Dendritic cell treated with granulocyte-macrophage colony-stimulating factor and Interleukin-4, amounts not matched to agents 40 ng/mL and 50 ng/mL, for 4 days (primary cell): ENCODE measurements around the gene E2F2.

Experiments used
- H3K27ac Mint-ChIP-seq: one replicate; pipeline ENCODE4 v1.8.0; 2022; ENCODE audit warnings: mild to moderate bottlenecking, mixed read lengths
- H3K27me3 Mint-ChIP-seq: one replicate; pipeline ENCODE4 v1.8.0; 2022; ENCODE audit warnings: mild to moderate bottlenecking, mixed read lengths
- H3K36me3 Mint-ChIP-seq: one replicate; pipeline ENCODE4 v1.8.0; 2022; ENCODE audit warnings: low read depth, mixed read lengths
- H3K4me1 Mint-ChIP-seq: one replicate; pipeline ENCODE4 v1.8.0; 2022; ENCODE audit warnings: low read depth, mixed read lengths
- H3K4me3 Mint-ChIP-seq: one replicate; pipeline ENCODE4 v1.8.0; 2022; ENCODE audit warnings: mild to moderate bottlenecking, moderate library complexity, mixed read lengths
- H3K9me3 Mint-ChIP-seq: one replicate; pipeline ENCODE4 v1.8.0; 2022; ENCODE audit warnings: mixed read lengths
- intact Hi-C: fragments of 100-400 bp; cut with micrococcal nuclease; formaldehyde crosslinking; loops from one replicate; pipeline ENCODE4 v1.15.0; 2022

Gene E2F2

DNA sequence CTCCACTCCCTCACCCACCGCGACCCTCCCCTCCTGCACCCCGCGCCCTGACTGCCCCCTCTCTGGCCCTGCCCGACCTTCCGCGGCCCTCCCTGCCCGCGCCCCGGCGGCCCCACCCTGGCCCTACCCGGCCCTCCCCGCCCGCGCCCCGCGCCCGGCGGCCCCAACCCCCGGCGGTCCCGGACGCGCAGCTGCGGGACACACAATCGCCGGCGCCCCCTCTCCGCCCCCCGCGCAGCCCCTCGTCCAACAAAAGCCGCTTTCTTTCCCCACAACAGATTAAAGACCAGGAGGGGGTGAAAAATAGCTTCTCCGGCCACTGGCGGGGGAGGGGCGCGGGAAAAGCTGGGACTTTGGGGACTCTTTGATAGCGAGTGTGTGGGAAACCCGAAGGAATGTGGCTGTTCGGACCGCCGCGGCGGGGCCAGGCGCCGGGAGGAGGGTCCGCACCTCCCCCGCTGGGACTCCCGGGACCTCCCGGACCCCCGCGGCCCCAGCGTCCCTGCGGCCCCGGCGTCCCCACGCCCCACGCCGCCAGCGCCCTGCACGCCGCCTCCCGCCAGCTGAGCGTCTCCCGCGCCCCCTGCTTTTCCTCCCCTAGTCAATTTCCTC lies 37.1 kb upstream of the E2F2 start:
- Mint-ChIP-seq H3K27ac (peak overlapping the region; percentile 80), H3K36me3 (no peaks in the 10 kb centered on the region), H3K4me1 (peaks cover 52% of the 10 kb centered on the region), H3K9me3 (no peaks in the 10 kb centered on the region), H3K4me3 (peak overlapping the region; percentile 68), H3K27me3 (peaks cover 61% of the 10 kb centered on the region)
- intact Hi-C loops = no loop called here

DNA sequence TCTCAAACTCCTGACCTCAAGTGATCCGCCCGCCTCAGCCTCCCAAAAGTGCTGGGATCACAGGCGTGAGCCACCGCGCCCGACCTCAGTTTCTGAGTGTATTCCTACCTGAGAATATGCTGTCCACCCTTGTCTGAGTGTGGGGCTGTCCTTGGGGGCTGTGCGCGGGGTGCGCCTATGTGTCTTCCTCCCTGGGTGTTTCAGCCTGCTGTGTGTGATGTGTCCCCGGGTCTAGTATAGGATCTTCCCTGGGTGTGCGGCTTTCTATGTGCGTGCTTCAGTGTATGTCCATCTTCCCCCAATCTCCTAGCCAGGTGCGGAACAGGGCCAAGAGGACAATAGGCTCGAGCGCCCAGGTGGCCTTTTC lies 36.6 kb upstream of the E2F2 start:
- Mint-ChIP-seq H3K27ac (peak overlapping the region; percentile 80), H3K27me3 (peaks cover 58% of the 10 kb centered on the region)

DNA sequence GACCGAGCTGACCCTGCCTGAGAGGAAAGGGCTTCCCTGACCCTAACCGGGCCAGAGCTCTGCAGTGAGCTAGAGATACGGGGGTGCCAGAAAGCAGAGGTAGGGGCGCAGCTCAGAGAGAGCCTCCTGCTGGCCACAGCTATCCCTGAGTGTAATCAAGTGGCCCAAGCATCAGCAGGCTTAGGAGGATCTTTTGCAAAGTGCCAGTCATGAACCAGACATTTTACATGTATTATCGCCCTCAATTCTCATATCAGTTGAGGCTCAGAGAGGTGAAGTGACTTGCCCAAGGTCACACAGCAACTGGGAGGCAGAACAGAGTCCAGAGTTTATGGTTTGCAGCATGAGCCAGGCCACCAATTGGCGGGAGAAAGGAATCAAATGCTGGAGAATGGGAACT lies 35.3 kb upstream of the E2F2 start:
- Mint-ChIP-seq H3K27ac (peak overlapping the region; percentile 80), H3K27me3 (peaks cover 50% of the 10 kb centered on the region), H3K9me3 (no peaks in the 10 kb centered on the region), H3K4me1 (peaks cover 70% of the 10 kb centered on the region), H3K4me3 (no peak overlapping the region), H3K36me3 (no peaks in the 10 kb centered on the region)
- intact Hi-C loops = no loop called here

More for the DNA sequence above, 36.6 kb upstream of the E2F2 start:
- intact Hi-C loops = no loop called here
- peak overlapping the region; percentile 45 for H3K4me3 Mint-ChIP-seq
- no peaks in the 10 kb centered on the region for H3K9me3 Mint-ChIP-seq
- H3K4me1 Mint-ChIP-seq = peaks cover 57% of the 10 kb centered on the region
- no peaks in the 10 kb centered on the region for H3K36me3 Mint-ChIP-seq

- H3K27me3 Mint-ChIP-seq = peaks cover 48% of the 10 kb centered on the region
- H3K36me3 Mint-ChIP-seq = no peaks in the 10 kb centered on the region
- intact Hi-C loops = no loop called here
- peaks cover 74% of the 10 kb centered on the region for H3K4me1 Mint-ChIP-seq
- H3K9me3 Mint-ChIP-seq = no peaks in the 10 kb centered on the region
- H3K27ac Mint-ChIP-seq = peak overlapping the region; percentile 97
- H3K4me3 Mint-ChIP-seq = no peak overlapping the region
Measured at GRCh38 chr1:23565776-23566175, 34.7 kb upstream of the E2F2 start.

DNA sequence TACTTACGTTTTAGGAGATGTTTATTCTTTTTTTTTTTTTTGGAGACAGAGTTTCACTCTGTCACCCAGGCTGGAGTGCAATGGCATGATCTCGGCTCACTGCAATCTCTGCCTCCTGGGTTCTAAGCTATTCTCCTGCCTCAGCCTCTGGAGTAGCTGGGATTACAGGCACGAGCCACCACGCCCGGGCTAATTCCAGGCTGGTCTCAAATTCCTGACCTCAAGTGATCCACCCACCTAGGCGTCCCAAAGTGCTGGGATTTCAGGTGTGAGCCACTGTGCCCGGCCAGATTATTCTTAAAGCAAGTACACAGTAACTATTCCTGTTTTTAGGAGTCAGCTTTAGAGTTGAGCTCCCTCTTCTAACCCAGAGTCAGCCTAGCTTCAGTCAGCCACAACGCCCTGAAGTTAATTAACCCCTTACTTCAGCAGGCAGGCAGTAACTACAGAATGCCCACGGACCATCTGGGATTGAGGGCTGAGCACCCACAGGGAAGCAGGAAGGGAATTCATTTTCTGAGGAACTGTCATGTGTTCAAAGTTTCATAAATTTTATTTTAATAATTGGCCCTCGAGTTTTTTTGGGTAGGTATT lies 33.6 kb upstream of the E2F2 start:
- intact Hi-C loops = no loop called here
- Mint-ChIP-seq H3K27me3 (peaks cover 42% of the 10 kb centered on the region), H3K9me3 (no peaks in the 10 kb centered on the region), H3K27ac (peak overlapping the region; percentile 97), H3K4me3 (no peak overlapping the region), H3K36me3 (no peaks in the 10 kb centered on the region), H3K4me1 (peaks cover 81% of the 10 kb centered on the region)

- Mint-ChIP-seq H3K27ac (peak overlapping the region; percentile 97), H3K4me1 (peaks cover 81% of the 10 kb centered on the region), H3K9me3 (no peaks in the 10 kb centered on the region), H3K27me3 (peaks cover 36% of the 10 kb centered on the region), H3K36me3 (peaks cover 6% of the 10 kb centered on the region), H3K4me3 (no peak overlapping the region)
- intact Hi-C loops = no loop called here
Measured at GRCh38 chr1:23563755-23564374, 32.8 kb upstream of the E2F2 start.

- no peak overlapping the region for H3K4me3 Mint-ChIP-seq
- intact Hi-C loops = no loop called here
Measured at GRCh38 chr1:23563003-23563402, 32.0 kb upstream of the E2F2 start.

GRCh38 chr1:23562137-23562876 lies 31.3 kb upstream of the E2F2 start:
- Mint-ChIP-seq H3K4me1 (peaks cover 82% of the 10 kb centered on the region), H3K27ac (peak overlapping the region; percentile 97), H3K4me3 (peak overlapping the region; percentile 56), H3K27me3 (peaks cover 38% of the 10 kb centered on the region), H3K9me3 (no peaks in the 10 kb centered on the region), H3K36me3 (peaks cover 22% of the 10 kb centered on the region)
- intact Hi-C loops = no loop called here

More at GRCh38 chr1:23563003-23563402, 32.0 kb upstream of the E2F2 start:
- Mint-ChIP-seq H3K9me3 (no peaks in the 10 kb centered on the region), H3K4me1 (peaks cover 79% of the 10 kb centered on the region), H3K27ac (peak overlapping the region; percentile 97), H3K36me3 (peaks cover 15% of the 10 kb centered on the region), H3K27me3 (peaks cover 38% of the 10 kb centered on the region)

DNA sequence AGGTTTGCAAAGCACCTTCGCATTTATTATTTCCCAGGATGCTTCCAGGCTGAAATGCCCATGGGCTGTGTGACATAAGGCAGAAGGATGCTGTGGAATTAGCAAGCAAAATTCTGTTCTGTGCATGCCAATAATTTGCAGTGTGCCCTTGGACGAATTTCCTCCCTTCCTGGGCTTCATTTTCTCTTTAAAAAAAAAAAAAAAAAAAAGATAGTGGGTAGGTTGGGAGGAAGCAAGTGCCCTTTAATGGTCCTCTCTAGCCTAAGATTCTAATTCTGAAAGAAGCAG lies 30.7 kb upstream of the E2F2 start:
- intact Hi-C loops = no loop called here
- peaks cover 42% of the 10 kb centered on the region for H3K27me3 Mint-ChIP-seq
- H3K36me3 Mint-ChIP-seq = peaks cover 27% of the 10 kb centered on the region

DNA sequence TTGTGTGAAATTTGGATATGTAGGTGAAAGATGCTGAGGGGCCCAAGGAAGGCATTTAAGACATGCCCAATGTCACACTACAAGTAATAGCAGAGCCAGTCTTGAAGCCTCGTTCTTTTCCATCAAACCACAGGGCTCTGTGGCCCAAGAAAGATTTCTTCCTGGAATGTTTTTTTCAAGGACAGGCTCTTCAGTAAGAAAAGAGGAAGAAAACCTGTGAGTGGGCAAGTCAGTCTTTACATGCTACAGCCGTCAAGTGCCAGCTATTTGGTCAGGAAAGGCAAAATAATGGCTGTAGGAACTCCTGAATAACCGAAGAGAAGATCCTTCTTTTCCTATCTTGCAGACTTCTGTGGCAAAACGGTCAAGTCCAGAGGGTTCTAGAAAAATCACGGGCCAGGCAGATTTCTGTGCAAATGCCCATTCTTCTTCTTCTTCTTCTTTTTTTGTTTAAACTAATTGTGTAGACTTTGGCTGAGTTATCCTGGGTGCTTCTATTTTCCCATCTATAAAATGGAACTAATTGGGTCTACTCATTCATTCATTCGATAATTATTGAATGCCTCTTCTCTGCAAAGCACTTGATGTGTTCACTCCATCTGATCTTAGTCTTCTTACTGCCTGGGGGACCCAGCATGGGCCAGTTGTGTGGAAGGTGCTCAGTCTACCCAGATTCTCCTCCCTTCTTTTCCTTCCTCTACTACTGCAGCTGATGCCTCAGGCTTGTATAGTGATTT lies 30.2 kb upstream of the E2F2 start:
- Mint-ChIP-seq H3K4me1 (peaks cover 82% of the 10 kb centered on the region), H3K27me3 (peaks cover 46% of the 10 kb centered on the region), H3K4me3 (peak overlapping the region; percentile 20), H3K27ac (peak overlapping the region; percentile 97), H3K9me3 (no peaks in the 10 kb centered on the region), H3K36me3 (peaks cover 32% of the 10 kb centered on the region)
- intact Hi-C loops = no loop called here

More for the DNA sequence above, 30.7 kb upstream of the E2F2 start:
- Mint-ChIP-seq H3K9me3 (no peaks in the 10 kb centered on the region), H3K4me3 (peak overlapping the region; percentile 10), H3K27ac (peak overlapping the region; percentile 97), H3K4me1 (peaks cover 82% of the 10 kb centered on the region)

GRCh38 chr1:23559985-23560741 lies 29.1 kb upstream of the E2F2 start:
- Mint-ChIP-seq H3K4me1 (peaks cover 87% of the 10 kb centered on the region), H3K27me3 (peaks cover 48% of the 10 kb centered on the region), H3K4me3 (peak overlapping the region; percentile 96), H3K9me3 (no peaks in the 10 kb centered on the region), H3K27ac (peak overlapping the region; percentile 97), H3K36me3 (peaks cover 32% of the 10 kb centered on the region)
- intact Hi-C loops = no loop called here

DNA sequence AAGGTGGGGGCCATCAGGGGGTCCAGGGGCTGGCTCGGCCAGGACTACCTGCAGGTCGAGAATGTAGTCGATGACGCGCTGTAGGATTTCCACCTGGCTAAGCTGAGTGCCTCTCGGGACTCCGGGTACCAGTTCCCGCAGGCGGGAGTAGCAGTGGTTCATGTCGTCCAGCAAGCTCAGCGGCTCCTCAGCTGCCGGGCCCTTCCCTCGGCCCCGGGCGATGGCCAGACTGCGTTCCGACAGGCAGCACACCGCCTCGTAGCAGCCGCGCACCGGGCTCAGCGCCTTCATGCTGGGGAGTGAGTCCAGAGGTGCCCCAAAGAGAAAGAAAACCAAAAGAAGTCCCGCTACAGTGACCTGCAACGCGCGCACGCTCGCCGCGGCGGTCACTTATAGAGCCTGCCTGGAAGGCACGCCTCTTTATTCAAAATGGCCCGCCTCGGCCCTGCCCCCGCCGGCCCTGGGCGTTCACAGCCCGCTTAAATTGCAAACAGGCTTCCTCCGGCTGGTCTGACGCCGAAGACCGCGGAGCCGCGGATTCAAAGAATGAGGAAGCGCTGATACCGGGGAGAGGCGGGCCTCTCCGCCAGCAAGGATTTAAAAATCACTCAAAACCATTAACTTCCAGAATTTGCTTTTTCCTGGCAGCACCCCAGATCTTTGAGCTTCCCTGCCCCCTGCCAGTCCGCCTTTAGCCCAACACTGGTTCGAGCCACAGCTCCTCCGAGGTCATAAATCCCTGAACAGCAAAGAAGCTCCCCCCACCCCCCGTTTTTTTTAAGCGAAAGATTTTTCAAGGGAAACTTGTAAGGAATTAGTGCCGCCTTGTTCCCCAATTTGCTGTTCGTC lies 28.3 kb upstream of the E2F2 start, which contains the start of gene ID3:
Gene ID3, minus strand, starts transcription at position 366 of the 849 bp plus-strand sequence. Its CDS starts 75 bp downstream, at position 291.
- intact Hi-C loops = no loop called here
- Mint-ChIP-seq H3K4me1 (peaks cover 87% of the 10 kb centered on the region), H3K36me3 (peaks cover 35% of the 10 kb centered on the region), H3K27ac (peak within 1 kb of the TSS; percentile 97), H3K27me3 (peaks cover 44% of the 10 kb centered on the region), H3K4me3 (peak within 1 kb of the TSS; percentile 96), H3K9me3 (no peaks in the 10 kb centered on the region)
